Activated CD4-positive, alpha-beta T cell treated with anti-CD3 and anti-CD28 coated beads, Interleukin-2, amount 10 ng/mL, durations not matched to agents 24 days and 14 days (primary cell): ENCODE data around the gene SLC25A26. TPM values are rescaled to one million over a fixed set of nuclear protein-coding genes. Genes with fewer than 3 reads are reported as not detected.
A peak's percentile ranks its signal among the peaks of the same experiment; 100 is the strongest.

Source experiments
- DNase-seq: peaks from one replicate; pipeline ENCODE4 v3.0.0; 2022
- H3K27ac Mint-ChIP-seq: one replicate; pipeline ENCODE4 v1.8.0; 2022; ENCODE audit warnings: mild to moderate bottlenecking, mixed read lengths
- H3K27me3 Mint-ChIP-seq: one replicate; pipeline ENCODE4 v1.8.0; 2022; ENCODE audit warnings: mixed read lengths
- H3K36me3 Mint-ChIP-seq: one replicate; pipeline ENCODE4 v1.8.0; 2022; ENCODE audit warnings: low read depth, mild to moderate bottlenecking, mixed read lengths
- H3K4me1 Mint-ChIP-seq: one replicate; pipeline ENCODE4 v1.8.0; 2021; ENCODE audit warnings: mixed read lengths
- H3K4me3 Mint-ChIP-seq: one replicate; pipeline ENCODE4 v1.8.0; 2022; ENCODE audit warnings: mild to moderate bottlenecking, moderate library complexity, mixed read lengths
- H3K9me3 Mint-ChIP-seq: one replicate; pipeline ENCODE4 v1.8.0; 2021; ENCODE audit warnings: mixed read lengths
- intact Hi-C: fragments of 100-400 bp; cut with micrococcal nuclease; formaldehyde crosslinking; loops from one replicate; pipeline ENCODE4 v1.15.1; 2023
- total RNA-seq: library from RNA; stranded (reverse); gene quantifications from 2 replicates; pipeline ENCODE4 v1.2.3, GENCODE V29; 2022

The SLC25A26 gene
- total RNA-seq = 17.7 and 22.1 TPM in 2 replicates

DNA sequence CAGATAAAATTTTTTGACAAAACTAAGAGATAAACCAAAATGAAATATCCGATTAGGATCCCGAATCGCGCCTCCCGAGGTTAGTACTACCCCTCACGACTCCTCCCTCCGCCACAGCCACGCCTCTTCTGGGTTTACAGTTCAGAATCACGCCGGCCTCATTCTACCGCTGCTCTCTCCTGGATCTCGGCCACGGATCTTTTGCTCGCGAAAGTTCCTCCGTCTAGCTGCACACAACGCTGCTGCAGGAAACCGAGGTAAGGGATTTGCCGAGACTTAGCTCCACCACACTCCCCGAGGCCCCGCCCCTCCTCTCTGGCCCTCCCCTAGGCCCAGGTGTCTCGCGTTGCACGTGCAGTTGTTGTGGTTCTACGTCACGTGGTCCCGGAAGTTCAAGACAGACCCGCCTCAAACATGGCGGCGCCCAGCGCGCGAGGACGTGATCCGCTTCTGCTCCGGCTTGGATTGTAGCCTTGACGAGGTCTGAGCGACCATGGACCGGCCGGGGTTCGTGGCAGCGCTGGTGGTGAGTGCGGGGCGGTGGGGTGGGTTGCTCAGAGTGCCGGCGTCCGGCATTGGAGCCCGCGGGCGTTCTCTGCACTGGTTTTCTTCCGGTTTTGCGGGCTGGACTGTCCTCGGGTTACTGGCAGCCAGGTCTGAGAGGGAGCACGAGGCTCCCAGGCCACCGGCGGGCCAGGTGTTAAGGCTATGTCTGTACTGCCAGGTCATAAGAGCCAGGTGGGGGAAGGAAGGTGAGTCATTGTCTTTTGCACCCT is at the start of gene SLC25A26:
Gene SLC25A26 (plus strand): TSS at position 400 of the 776 bp plus-strand sequence. CDS start 94 bp downstream, at position 494.
- Mint-ChIP-seq H3K4me3 (peak within 1 kb of the TSS; percentile 98), H3K27ac (peak within 1 kb of the TSS; percentile 98), H3K9me3 (peaks cover 5% of the 10 kb centered on the region), H3K36me3 (peaks cover 29% of the 10 kb centered on the region), H3K4me1 (peaks cover 37% of the 10 kb centered on the region), H3K27me3 (no peaks in the 10 kb centered on the region)
- peak; percentile 99 for DNase-seq
- intact Hi-C loops = loop anchor here (2.0 to 5.0 kb wide), 7 partner anchors 18 to 1432 kb away; partner anchors contain the start of genes KBTBD8, LRIG1 and SUCLG2

GRCh38 chr3:66172394-66172793 is 48.4 kb upstream of the SLC25A26 start:
- Mint-ChIP-seq H3K4me3 (no peak overlapping the region), H3K9me3 (no peaks in the 10 kb centered on the region)

DNA sequence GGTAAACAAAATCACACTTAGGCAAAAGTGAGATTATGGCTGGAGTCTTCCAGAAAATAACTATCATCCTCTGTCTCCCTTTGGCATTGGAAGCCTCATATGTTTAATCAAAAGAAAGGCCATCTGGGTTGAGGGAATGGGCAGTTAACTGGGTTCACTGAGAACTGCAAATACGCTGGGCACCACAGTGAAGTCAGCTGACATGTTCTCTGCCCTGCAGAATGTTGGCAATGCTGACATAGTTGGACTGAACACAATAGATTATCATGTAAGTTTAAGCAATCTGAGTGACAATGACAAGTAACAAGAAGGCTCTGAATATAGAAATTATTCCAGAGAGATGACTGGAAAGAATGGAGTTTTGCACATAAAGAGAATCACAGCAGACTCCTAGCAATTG is 43.8 kb upstream of the SLC25A26 start:
- no peaks in the 10 kb centered on the region for H3K4me1 Mint-ChIP-seq
- no peaks in the 10 kb centered on the region for H3K36me3 Mint-ChIP-seq
- no peak for DNase-seq
- intact Hi-C loops = no loop called here
- H3K4me3 Mint-ChIP-seq = no peak overlapping the region
- H3K27me3 Mint-ChIP-seq = no peaks in the 10 kb centered on the region
- H3K9me3 Mint-ChIP-seq = no peaks in the 10 kb centered on the region
- H3K27ac Mint-ChIP-seq = no peak overlapping the region

More at GRCh38 chr3:66172394-66172793, 48.4 kb upstream of the SLC25A26 start:
- DNase-seq = no peak
- no peaks in the 10 kb centered on the region for H3K27me3 Mint-ChIP-seq
- no peak overlapping the region for H3K27ac Mint-ChIP-seq
- intact Hi-C loops = no loop called here
- no peaks in the 10 kb centered on the region for H3K36me3 Mint-ChIP-seq
- H3K4me1 Mint-ChIP-seq = no peaks in the 10 kb centered on the region

DNA sequence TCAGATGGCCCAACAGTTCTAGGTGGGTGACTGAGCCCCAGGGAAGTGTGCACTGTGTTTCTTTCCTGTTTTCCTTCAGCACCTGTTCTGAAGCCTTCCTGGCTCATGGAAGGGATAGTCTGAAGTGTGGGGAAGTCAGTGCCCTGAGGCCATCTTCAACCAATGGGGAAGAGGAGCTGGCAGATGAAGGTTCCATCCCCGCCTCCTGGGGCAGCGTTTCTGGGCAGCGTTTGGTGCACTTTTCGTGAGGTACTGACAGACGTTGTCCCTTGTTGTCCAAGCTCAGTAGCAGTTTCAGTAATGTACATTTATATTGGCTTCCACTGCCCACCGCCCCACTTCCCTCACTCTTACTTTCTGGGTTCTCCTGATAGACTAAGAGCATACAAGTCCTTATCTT is 42.6 kb upstream of the SLC25A26 start:
- no peak for DNase-seq
- Mint-ChIP-seq H3K9me3 (no peaks in the 10 kb centered on the region), H3K4me3 (no peak overlapping the region), H3K36me3 (no peaks in the 10 kb centered on the region), H3K27ac (no peak overlapping the region), H3K4me1 (no peaks in the 10 kb centered on the region), H3K27me3 (no peaks in the 10 kb centered on the region)
- intact Hi-C loops = no loop called here

- no peaks in the 10 kb centered on the region for H3K27me3 Mint-ChIP-seq
- no peaks in the 10 kb centered on the region for H3K36me3 Mint-ChIP-seq
- DNase-seq = no peak
- no peaks in the 10 kb centered on the region for H3K4me1 Mint-ChIP-seq
- no peak overlapping the region for H3K4me3 Mint-ChIP-seq
- H3K9me3 Mint-ChIP-seq = no peaks in the 10 kb centered on the region
- intact Hi-C loops = no loop called here
- no peak overlapping the region for H3K27ac Mint-ChIP-seq
Observed at GRCh38 chr3:66179793-66180192, 41.0 kb upstream of the SLC25A26 start.

GRCh38 chr3:66181764-66182163 is 39.0 kb upstream of the SLC25A26 start:
- Mint-ChIP-seq H3K36me3 (no peaks in the 10 kb centered on the region), H3K27ac (no peak overlapping the region), H3K27me3 (no peaks in the 10 kb centered on the region), H3K9me3 (no peaks in the 10 kb centered on the region), H3K4me1 (no peaks in the 10 kb centered on the region), H3K4me3 (no peak overlapping the region)
- no peak for DNase-seq
- intact Hi-C loops = no loop called here

DNA sequence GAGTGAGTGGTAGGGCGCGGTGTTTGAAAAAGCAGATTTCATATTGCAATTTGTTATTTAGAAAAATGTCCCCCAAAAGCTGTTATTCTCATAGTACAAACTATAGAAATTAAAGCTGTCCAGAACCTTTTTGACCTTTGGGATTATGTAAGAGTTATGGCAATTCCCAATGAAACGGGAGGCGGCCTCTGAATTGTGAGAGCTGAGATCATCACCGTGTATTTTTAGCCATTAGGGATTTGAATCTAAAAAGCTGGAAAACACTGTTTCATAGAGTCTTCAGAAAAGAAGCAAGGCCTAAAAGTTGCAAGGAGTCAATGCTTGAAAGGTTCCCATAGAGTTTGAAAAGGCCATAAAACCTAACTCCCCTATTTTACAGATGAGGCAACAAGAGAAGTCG is 38.6 kb upstream of the SLC25A26 start:
- Mint-ChIP-seq H3K36me3 (no peaks in the 10 kb centered on the region), H3K27ac (no peak overlapping the region), H3K4me1 (no peaks in the 10 kb centered on the region), H3K4me3 (no peak overlapping the region), H3K27me3 (no peaks in the 10 kb centered on the region), H3K9me3 (no peaks in the 10 kb centered on the region)
- intact Hi-C loops = no loop called here
- no peak for DNase-seq

- H3K9me3 Mint-ChIP-seq = no peaks in the 10 kb centered on the region
- intact Hi-C loops = no loop called here
- H3K27ac Mint-ChIP-seq = no peak overlapping the region
- no peaks in the 10 kb centered on the region for H3K36me3 Mint-ChIP-seq
- no peaks in the 10 kb centered on the region for H3K4me1 Mint-ChIP-seq
- no peaks in the 10 kb centered on the region for H3K27me3 Mint-ChIP-seq
- H3K4me3 Mint-ChIP-seq = no peak overlapping the region
- no peak for DNase-seq
Observed at GRCh38 chr3:66186545-66186944, 34.3 kb upstream of the SLC25A26 start.

GRCh38 chr3:66195347-66195783 is 25.4 kb upstream of the SLC25A26 start:
- Mint-ChIP-seq H3K4me1 (no peaks in the 10 kb centered on the region), H3K36me3 (no peaks in the 10 kb centered on the region), H3K4me3 (no peak overlapping the region), H3K27me3 (peaks cover 13% of the 10 kb centered on the region), H3K9me3 (no peaks in the 10 kb centered on the region), H3K27ac (no peak overlapping the region)
- intact Hi-C loops = no loop called here
- DNase-seq = no peak

- Mint-ChIP-seq H3K36me3 (no peaks in the 10 kb centered on the region), H3K27ac (no peak overlapping the region), H3K4me3 (no peak overlapping the region), H3K9me3 (no peaks in the 10 kb centered on the region), H3K27me3 (peaks cover 13% of the 10 kb centered on the region), H3K4me1 (no peaks in the 10 kb centered on the region)
- DNase-seq = no peak
- intact Hi-C loops = no loop called here
Observed at GRCh38 chr3:66196633-66197032, 24.2 kb upstream of the SLC25A26 start.

GRCh38 chr3:66198437-66199088 is 22.2 kb upstream of the SLC25A26 start:
- Mint-ChIP-seq H3K27me3 (peaks cover 15% of the 10 kb centered on the region), H3K27ac (no peak overlapping the region), H3K4me3 (no peak overlapping the region), H3K4me1 (no peaks in the 10 kb centered on the region), H3K36me3 (no peaks in the 10 kb centered on the region), H3K9me3 (no peaks in the 10 kb centered on the region)
- intact Hi-C loops = no loop called here
- no peak for DNase-seq

- intact Hi-C loops = no loop called here
- H3K9me3 Mint-ChIP-seq = no peaks in the 10 kb centered on the region
- H3K27me3 Mint-ChIP-seq = peaks cover 15% of the 10 kb centered on the region
- H3K4me1 Mint-ChIP-seq = no peaks in the 10 kb centered on the region
- no peaks in the 10 kb centered on the region for H3K36me3 Mint-ChIP-seq
- no peak overlapping the region for H3K4me3 Mint-ChIP-seq
- DNase-seq = no peak
- no peak overlapping the region for H3K27ac Mint-ChIP-seq
Observed at GRCh38 chr3:66199089-66199473, 21.7 kb upstream of the SLC25A26 start.

DNA sequence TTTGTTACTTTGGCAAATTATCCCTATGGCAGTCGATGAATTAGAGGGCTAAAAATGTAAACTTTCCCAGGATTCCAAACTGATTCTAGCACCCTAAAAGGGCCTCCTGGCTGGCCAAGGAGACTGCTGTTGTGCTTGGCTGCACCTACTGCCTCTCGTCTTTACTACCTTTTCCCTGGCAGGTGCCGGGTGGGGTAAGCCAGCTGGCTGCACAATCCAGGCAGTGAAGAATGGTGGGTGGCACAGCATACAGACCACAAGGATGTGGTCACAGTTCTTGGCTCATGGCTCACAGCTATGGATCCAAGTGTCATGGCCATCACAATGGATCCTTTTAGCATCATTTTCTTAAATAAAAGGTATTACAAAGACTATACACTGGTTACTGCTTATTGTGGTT is 20.7 kb upstream of the SLC25A26 start:
- Mint-ChIP-seq H3K27ac (no peak overlapping the region), H3K4me3 (no peak overlapping the region), H3K36me3 (no peaks in the 10 kb centered on the region), H3K4me1 (no peaks in the 10 kb centered on the region), H3K27me3 (peaks cover 14% of the 10 kb centered on the region), H3K9me3 (no peaks in the 10 kb centered on the region)
- DNase-seq = no peak
- intact Hi-C loops = no loop called here

DNA sequence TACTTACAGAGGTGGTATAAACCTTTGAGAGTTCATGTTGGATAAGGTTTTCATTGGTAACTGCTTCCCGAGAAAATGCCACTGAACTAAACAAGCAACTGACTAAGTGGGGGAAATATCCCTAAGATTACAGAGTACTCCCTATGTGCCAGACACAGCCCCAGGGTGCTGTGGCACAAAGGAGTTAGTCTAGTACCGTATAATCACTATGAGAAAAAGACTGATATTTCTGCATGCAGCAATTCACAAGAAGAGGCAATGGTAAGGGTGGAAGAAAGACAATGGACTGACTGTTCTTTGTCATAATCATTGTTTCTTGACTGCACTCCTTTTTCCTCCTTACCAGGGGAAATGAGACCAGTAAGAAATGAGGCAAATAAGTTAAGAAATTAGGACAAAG is 20.0 kb upstream of the SLC25A26 start:
- Mint-ChIP-seq H3K4me1 (no peaks in the 10 kb centered on the region), H3K4me3 (no peak overlapping the region), H3K27me3 (peaks cover 12% of the 10 kb centered on the region), H3K9me3 (no peaks in the 10 kb centered on the region), H3K36me3 (no peaks in the 10 kb centered on the region), H3K27ac (no peak overlapping the region)
- intact Hi-C loops = no loop called here
- no peak for DNase-seq
